HG03354 (cell line): Measurements from ENCODE around the gene YAF2.

Experiments used
- ATAC-seq: cut with Tn5 transposase; IDR thresholded peaks from one replicate; pipeline ENCODE4 v1.9.1; 2021; ENCODE audit warnings: mild to moderate bottlenecking; ENCODE audit not compliant: unreplicated experiment, poor library complexity, severe bottlenecking

Gene YAF2

DNA sequence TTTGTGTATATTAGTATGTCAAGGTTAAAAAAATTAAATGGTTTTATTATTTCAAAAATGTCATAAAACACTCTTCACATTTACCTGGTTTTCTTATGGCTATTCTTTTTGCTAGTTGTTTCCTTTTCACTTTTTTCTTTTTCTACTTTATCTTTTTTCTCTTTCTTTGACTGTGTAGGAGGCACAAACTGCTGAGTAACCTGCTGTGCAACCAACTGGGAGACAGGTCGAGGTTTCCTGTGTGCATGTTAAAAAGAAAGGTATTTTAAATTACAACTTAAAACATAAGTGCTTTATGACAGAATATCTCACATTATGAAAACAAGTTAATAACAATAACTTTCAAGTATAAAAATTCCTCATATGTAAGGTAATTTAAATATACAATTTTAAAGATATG is 76.5 kb downstream of the YAF2 start:
- ATAC-seq: no peak

GRCh38 chr12:42156232-42156631 is 81.8 kb downstream of the YAF2 start:
- no peak for ATAC-seq

- ATAC-seq: no peak
These were observed 92.4 kb downstream of the YAF2 start for GRCh38 chr12:42145552-42146215.

DNA sequence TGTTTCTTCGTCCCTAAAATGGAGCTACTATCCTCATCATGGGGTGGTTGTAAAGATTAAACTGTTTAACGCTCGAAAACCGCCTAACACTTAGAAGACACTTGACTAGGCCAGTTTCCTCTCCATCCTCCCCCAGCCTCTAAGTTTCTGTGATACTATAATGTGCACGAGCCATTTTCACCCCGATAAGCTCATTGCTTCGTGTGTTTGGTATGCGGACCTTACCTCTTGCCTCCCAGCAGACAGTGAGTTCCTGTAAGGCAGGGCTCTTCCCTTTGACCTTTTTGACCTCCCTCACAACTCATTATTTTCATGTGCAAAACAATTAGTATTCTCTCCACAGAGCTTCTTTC is 92.9 kb downstream of the YAF2 start:
- no peak for ATAC-seq

DNA sequence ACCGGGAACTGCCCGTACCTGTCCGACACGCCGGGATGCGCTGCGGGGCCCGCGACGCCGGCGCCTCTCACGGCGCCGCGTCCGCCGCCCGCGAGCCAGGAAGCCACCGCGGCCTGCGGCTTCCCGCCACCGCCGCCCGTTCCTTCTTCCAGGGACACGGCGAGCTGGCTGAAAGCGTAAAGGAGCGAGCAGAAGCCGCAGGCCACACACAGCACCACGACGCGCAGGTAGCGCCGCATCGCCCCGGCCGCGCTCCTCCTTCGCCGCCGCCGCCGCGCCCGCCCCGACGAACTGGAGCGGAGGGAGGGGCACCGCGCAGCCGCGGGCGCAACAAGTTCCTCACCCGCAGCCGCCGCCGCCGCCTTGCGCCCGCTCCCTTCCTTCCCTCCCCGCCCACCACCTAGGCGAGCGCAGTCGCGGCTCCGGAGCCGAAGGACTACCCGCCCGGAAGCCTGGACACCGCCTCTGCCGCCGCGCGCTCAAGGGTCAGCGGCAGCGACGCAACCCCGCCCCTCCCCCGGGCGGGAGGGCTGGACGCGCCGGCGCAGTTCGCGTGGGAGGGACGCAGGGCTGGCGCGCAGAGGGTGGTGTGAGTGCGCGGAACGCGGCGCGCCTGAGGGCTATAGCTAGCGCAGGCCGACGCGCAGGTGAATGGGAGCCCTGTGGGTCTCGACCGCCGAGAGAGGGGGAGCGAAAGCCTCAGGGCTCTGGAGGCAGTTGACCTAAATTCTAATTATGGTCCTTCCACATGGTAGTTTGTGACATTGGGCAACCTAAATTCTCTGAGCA is 93.4 kb downstream of the YAF2 start, which contains the start of gene GXYLT1:
Gene GXYLT1, minus strand, starts transcription at position 467 of the 789 bp plus-strand sequence. Its CDS starts 228 bp downstream, at position 239.
- peak; percentile 94 for ATAC-seq

- peak; percentile 37 for ATAC-seq
These were observed 94.0 kb downstream of the YAF2 start for GRCh38 chr12:42144158-42144407.

DNA sequence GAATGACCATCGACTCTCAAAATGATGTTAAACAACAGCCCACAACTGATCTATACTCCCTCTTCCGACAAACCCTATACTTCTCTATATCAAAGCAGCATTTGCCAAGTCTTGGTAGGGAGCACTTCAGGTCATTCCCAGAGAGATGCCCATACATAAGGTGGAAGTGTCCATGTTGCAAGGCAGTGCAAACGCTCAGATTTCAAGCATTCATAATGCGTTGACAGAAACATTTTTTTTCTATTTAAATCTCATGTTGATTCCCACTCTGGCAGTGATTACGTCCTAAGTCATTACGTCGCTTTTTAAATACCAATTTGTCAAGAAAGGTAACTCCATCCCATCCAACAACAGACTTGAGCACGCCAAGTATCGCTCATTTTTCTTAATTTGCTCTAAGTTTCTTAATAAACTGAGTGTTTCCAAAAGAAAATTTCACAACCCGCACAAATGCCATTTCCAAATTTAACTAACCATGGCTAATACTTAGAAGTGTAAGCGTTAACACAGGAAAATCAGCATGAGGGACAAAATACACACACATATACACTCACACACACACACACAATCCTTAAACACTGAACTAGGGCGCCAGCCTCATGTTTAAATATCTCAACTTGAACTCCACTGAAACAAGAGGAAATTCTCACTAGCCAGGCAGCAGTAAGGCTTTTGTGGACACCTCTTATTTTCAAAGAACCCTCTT is 94.4 kb downstream of the YAF2 start:
- peak; percentile 3 for ATAC-seq

DNA sequence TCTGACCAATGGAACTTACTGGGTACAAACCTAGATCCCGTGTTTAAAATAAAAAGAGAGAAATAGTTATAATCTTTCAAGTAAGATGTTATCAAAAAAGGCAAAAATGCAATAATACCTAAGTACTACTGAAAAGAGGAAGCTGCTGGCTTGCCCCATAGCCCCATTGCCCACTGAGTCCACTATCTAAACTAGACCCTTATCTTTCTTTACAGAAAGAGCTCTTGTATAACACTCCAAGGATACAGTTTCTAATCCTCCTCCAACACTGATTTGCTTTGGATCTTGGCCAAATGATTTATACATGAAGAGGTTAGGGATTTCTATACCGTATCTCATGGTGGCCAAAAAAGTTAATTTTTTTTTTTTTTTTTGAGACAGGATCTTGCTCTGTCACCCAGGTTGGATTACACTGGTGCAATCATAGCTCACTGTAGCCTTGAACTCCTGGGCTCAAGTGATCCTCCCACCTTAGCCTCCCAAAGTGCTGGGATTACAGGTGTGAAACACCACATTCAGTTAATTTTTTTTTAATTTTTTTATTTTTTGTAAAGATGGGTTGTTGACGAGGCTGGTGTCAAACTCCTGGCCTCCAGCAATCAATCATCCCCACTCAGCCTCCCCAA is 96.0 kb downstream of the YAF2 start:
- ATAC-seq: no peak

GRCh38 chr12:42140901-42141300 is 97.1 kb downstream of the YAF2 start:
- ATAC-seq: no peak

- no peak for ATAC-seq
These were observed 102.7 kb downstream of the YAF2 start for GRCh38 chr12:42135259-42135814.

DNA sequence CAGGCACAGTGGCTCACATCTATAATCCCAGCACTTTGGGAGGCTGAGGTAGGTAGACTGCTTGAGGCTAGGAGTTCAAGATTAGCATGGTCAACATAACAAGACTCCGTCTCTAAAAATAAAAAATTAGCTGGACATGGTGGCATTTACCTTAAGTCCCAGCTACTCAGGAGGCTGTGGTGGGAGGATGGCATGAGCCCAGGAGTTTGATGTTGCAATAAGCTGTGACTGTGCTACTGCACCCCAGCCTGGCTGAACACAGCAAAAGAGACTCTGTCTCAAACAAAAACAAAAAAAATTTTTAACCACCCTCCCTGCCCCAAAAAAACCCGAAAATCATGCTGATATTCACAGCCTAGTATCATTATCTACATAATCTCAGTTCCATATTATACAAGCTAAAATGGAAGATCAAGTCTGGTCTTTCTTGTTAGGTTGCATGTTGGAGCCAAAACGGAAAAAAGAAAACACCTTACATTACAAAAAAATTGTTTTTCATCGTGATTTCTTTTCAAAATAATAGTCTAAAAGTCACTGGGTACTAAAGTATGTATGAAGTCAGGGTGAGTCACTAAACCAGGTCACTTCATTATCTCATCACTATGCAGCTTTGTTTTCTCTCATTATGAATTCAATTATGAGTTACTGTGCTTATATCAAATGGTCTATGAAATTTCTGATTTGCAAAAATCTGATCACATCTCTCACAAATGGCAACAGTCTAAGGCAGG is 107.2 kb downstream of the YAF2 start:
- ATAC-seq: no peak

- ATAC-seq: no peak
These were observed 108.3 kb downstream of the YAF2 start for GRCh38 chr12:42129595-42130204.

DNA sequence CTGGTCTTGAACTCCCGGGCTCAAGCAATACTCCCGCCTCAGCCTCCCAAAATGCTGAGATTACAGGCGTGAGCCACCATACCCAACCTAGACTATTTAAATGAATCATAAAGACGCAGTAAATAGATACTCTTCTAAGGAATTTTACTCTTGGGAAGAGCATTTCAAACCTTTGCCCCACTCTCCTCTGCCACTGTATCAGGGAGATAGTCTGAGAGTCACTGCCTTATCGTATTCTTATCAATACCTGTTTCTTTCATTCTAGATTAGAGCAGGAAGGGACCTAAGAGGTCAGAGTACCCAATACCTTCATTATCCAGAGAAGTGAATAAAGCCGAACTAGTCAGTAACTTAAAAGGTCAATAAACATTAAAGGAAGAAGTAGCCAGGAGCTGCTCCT is 109.2 kb downstream of the YAF2 start:
- no peak for ATAC-seq

DNA sequence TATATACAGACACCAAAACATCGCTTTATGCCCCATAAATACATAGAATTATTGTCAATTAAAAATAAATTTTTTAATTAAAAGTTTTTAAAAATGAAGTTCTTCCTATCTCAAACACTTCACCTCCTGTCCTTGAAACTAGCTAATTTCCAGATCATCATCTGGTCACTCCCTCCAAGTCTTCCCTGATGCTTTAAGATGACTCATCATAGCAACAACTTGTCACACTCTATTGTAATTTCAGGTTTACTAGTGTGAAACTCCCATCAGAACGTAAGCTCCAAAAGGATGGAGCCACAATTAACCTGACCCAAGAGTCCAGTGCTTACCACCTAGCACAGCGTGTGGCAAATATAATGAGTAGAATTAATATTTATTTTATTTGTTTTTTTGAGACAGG is 109.7 kb downstream of the YAF2 start:
- no peak for ATAC-seq

- no peak for ATAC-seq
These were observed 111.1 kb downstream of the YAF2 start for GRCh38 chr12:42126963-42127362.

DNA sequence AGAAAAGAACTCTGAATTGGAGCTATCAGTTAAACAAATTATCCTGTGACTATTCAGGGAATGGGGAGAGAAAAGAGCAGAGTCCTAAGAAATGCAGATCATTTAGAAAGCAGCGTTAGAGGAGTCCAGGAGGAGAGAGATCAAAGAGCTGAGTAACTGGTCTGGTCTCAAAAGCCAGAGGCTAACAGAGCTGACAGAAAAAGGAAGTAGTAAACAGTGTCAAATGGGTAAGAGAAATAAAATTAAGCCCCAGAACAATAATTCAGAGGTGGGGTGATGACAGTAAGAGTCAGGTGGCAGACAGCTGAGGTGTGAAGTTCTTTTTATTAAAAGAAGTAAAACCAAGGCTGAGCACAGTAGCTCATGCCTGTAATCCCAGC is 112.7 kb downstream of the YAF2 start:
- ATAC-seq: no peak

GRCh38 chr12:42124764-42125387 is 113.2 kb downstream of the YAF2 start:
- ATAC-seq: no peak

GRCh38 chr12:42119085-42119633 is 118.9 kb downstream of the YAF2 start:
- no peak for ATAC-seq
